SU-DHL-6 (cell line): ENCODE measurements around the gene VSTM2A.

ENCODE experiments used
- H2AFZ ChIP-seq: fragments of 200-600 bp; sonication (generic); 2 replicates; pipeline ENCODE4 v1.6.1; 2014; ENCODE audit warnings: low read depth, mild to moderate bottlenecking, moderate library complexity, mixed read lengths, antibody characterized with exemption, low read length; ENCODE audit not compliant: severe bottlenecking
- H3F3A ChIP-seq: fragments of 200-600 bp; shearing (Covaris generic); 2 replicates; pipeline ENCODE4 v1.6.0; 2016; ENCODE audit warnings: antibody characterized with exemption, mild to moderate bottlenecking; ENCODE audit not compliant: insufficient read depth
- H3K27ac ChIP-seq: fragments of 200-600 bp; sonication (generic); 2 replicates; pipeline ENCODE4 v1.5.1; 2016; ENCODE audit warnings: low read depth, mild to moderate bottlenecking, low read length, moderate library complexity, mixed read lengths
- H3K27me3 ChIP-seq: fragments of 200-600 bp; sonication (generic), shearing (Covaris generic); 2 replicates; pipeline ENCODE4 v1.6.0; 2014; ENCODE audit warnings: mild to moderate bottlenecking, low read length
- H3K36me3 ChIP-seq: fragments of 200-600 bp; sonication (generic); 2 replicates; pipeline ENCODE4 v1.6.1; 2014; ENCODE audit warnings: mild to moderate bottlenecking, low read length, mixed read lengths
- H3K4me2 ChIP-seq: fragments of 300-600, 200-600 bp; shearing (Covaris generic), sonication (generic); 2 replicates; pipeline ENCODE4 v1.6.0; 2014; ENCODE audit warnings: low read length, low read depth, mild to moderate bottlenecking; ENCODE audit not compliant: poor library complexity, severe bottlenecking
- H3K4me3 ChIP-seq: fragments of 200-600 bp; sonication (generic); 2 replicates; pipeline ENCODE4 v1.5.1; 2014; ENCODE audit warnings: antibody characterized with exemption, low read length, mild to moderate bottlenecking, mixed read lengths; ENCODE audit not compliant: insufficient read depth, poor library complexity, severe bottlenecking
- H3K79me2 ChIP-seq: fragments of 200-600 bp; sonication (generic); 2 replicates; pipeline ENCODE4 v1.6.1; 2014; ENCODE audit warnings: mild to moderate bottlenecking, low read length, moderate library complexity; ENCODE audit not compliant: insufficient read depth
- H3K9ac ChIP-seq: fragments of 200-600 bp; sonication (generic); 2 replicates; pipeline ENCODE4 v1.7.0; 2014; ENCODE audit warnings: mild to moderate bottlenecking, low read length
- H3K9me2 ChIP-seq: fragments of 200-600 bp; sonication (generic); replicated peaks from 2 replicates; pipeline ENCODE4 v1.6.1; 2014; ENCODE audit warnings: low read length; ENCODE audit not compliant: insufficient read depth
- H3K9me3 ChIP-seq: fragments of 200-600 bp; sonication (generic); 2 replicates; pipeline ENCODE4 v1.6.1; 2014; ENCODE audit warnings: low read length, mixed read lengths; ENCODE audit not compliant: insufficient read depth
- H4K20me1 ChIP-seq: fragments of 200-600 bp; sonication (generic); 2 replicates; pipeline ENCODE4 v1.6.1; 2014; ENCODE audit warnings: low read depth, mild to moderate bottlenecking, antibody characterized with exemption, low read length, moderate library complexity, mixed read lengths
- CTCF ChIP-seq: fragments of 200-600 bp; sonication (generic); IDR thresholded peaks from one replicate; pipeline ENCODE4 v1.5.1; 2017; ENCODE audit warnings: antibody characterized with exemption, mild to moderate bottlenecking, low read length, moderate library complexity; ENCODE audit not compliant: insufficient read depth, poor library complexity, severe bottlenecking
- EZH2phosphoT487 ChIP-seq: fragments of 200-600 bp; sonication (generic), shearing (Covaris generic); conservative IDR thresholded peaks from 2 replicates; pipeline ENCODE4 v1.6.1; 2018; ENCODE audit warnings: mild to moderate bottlenecking, antibody characterized with exemption, low read length, moderate library complexity, mixed read lengths

The VSTM2A gene

DNA sequence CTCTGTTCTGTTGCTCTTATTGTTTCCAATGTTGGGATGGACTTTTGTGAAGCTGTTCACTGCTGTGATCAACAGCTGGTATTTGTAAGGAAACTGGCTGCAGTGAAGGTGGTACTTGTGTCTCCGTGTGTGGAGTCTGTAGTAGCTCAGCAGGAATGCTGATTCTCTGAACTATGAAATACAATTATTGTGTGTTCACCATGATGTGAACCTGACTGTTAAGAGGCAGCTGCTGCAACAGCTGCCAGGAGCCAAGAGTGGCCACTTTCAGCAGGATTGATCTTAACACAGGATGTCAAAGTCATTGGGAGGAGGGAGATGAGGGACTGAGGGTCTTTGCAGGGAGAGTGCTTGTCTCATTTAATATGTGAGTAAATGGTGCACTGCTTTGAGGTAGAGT, 13.9 kb downstream of the VSTM2A start:
- H3K9ac ChIP-seq: no peak overlapping the region
- H3K36me3 ChIP-seq: no peaks in the 10 kb centered on the region
- no peaks in the 10 kb centered on the region for H4K20me1 ChIP-seq
- no peaks in the 10 kb centered on the region for H3K9me2 ChIP-seq
- TF ChIP-seq EZH2phosphoT487 (no peak), CTCF (no peak)
- H3K4me3 ChIP-seq: no peak overlapping the region
- H3K9me3 ChIP-seq: peaks cover 4% of the 10 kb centered on the region; the same call in 1 of the 2 replicates
- no peak overlapping the region for H3K4me2 ChIP-seq
- no peaks in the 10 kb centered on the region for H3K79me2 ChIP-seq
- H3K27me3 ChIP-seq: no peaks in the 10 kb centered on the region
- H2AFZ ChIP-seq: no peak overlapping the region
- no peaks in the 10 kb centered on the region for H3F3A ChIP-seq
- H3K27ac ChIP-seq: no peak overlapping the region

- H3K27ac ChIP-seq: no peak overlapping the region
- no peaks in the 10 kb centered on the region for H3K27me3 ChIP-seq
- no peaks in the 10 kb centered on the region for H3K9me2 ChIP-seq
- no peak overlapping the region for H3K4me2 ChIP-seq
- TF ChIP-seq EZH2phosphoT487: no peak
- no peak for TF ChIP-seq CTCF
- no peaks in the 10 kb centered on the region for H3F3A ChIP-seq
- H3K4me3 ChIP-seq: no peak overlapping the region
- no peaks in the 10 kb centered on the region for H4K20me1 ChIP-seq
- H3K9me3 ChIP-seq: peaks cover 4% of the 10 kb centered on the region; the same call in 1 of the 2 replicates
- H2AFZ ChIP-seq: no peak overlapping the region
- H3K79me2 ChIP-seq: no peaks in the 10 kb centered on the region
- no peak overlapping the region for H3K9ac ChIP-seq
- no peaks in the 10 kb centered on the region for H3K36me3 ChIP-seq
Measured at GRCh38 chr7:54559401-54559800, 17.2 kb downstream of the VSTM2A start.

- Histone ChIP-seq H3K27me3 (no peaks in the 10 kb centered on the region), H3K9me2 (no peaks in the 10 kb centered on the region), H4K20me1 (no peaks in the 10 kb centered on the region), H3K4me3 (no peak overlapping the region), H3K9me3 (peaks cover 4% of the 10 kb centered on the region; the same call in 1 of the 2 replicates), H3K79me2 (no peaks in the 10 kb centered on the region), H3K4me2 (no peak overlapping the region), H3K9ac (no peak overlapping the region), H3K27ac (no peak overlapping the region), H3F3A (no peaks in the 10 kb centered on the region), H3K36me3 (no peaks in the 10 kb centered on the region), H2AFZ (no peak overlapping the region)
- TF ChIP-seq EZH2phosphoT487 (no peak), CTCF (no peak)
Measured at GRCh38 chr7:54560198-54560597, 18.0 kb downstream of the VSTM2A start.

DNA sequence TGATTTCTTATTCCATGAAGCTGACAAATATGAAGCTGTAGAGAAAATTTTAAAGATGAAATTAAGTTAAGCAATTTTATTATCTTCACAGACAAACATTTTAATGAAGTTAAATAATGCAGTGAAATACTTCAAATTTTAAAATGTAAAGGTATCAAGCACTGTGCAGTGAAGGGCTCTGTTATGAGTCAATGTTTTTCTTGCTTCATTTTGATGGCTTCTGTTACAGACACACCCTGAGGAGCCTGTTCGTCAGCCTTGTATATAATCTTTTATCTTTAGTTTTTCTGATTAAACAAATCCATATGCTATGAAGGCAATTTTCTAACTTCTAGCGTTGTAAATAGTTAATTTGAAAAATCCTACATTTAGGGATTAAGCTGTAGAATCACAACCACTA, 18.5 kb downstream of the VSTM2A start:
- no peaks in the 10 kb centered on the region for H3K79me2 ChIP-seq
- H2AFZ ChIP-seq: no peak overlapping the region

More for the DNA sequence above, 18.5 kb downstream of the VSTM2A start:
- Histone ChIP-seq H3K9me2 (no peaks in the 10 kb centered on the region), H3K4me3 (no peak overlapping the region), H3K9ac (no peak overlapping the region), H3K36me3 (no peaks in the 10 kb centered on the region), H3K9me3 (peaks cover 4% of the 10 kb centered on the region; the same call in 1 of the 2 replicates), H3K27me3 (no peaks in the 10 kb centered on the region), H3F3A (no peaks in the 10 kb centered on the region), H4K20me1 (no peaks in the 10 kb centered on the region), H3K4me2 (no peak overlapping the region), H3K27ac (no peak overlapping the region)
- no peak for TF ChIP-seq EZH2phosphoT487
- TF ChIP-seq CTCF: no peak
